OCI-M2 (cell line): ENCODE data around the gene DPYSL4.

Source experiments
- DNase-seq: peaks from one replicate; lab custom pipeline; 2025; ENCODE audit not compliant: unreplicated experiment; lab: John Stamatoyannopoulos, UW

DPYSL4 gene

DNA sequence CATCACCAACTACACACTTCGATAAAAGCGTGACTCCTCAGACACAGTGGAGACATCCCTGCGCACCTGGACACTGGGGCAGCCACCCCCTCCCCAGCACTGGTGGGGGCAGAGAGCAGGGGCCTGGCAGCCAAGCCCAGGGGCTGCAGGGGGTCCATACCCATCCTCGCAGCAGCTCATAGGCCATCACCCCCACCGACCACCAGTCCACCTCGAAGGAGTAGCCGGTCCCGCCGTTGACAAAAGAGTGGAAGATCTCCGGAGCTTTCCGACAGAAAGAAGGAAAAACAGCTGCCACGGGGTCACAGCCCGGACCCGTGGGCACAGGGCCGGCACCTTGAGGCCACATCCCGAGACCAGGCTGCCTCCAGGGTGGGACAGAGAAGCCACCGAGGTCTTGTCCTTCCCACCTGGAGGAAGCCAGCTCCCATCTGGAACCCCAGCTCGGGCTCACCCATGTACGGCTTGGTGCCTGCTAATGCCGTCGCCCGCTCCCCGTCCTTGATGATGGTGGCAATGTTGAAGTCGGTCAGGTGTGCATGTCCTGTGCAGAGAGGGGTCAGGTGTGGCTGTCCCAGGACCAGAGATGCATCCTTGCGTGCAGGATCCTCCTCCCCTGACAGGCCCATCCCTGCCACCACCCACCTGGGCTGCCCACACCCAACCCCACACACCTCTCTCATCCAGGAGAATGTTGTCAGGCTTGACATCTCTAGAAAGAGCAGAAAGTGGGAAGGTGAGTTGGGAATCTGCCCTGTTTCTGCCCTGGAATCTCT lies 38.5 kb downstream of the DPYSL4 start:
- no peak for DNase-seq

- no peak for DNase-seq
Measured at GRCh38 chr10:132225849-132226205, 39.1 kb downstream of the DPYSL4 start.

GRCh38 chr10:132226586-132227405 lies 40.0 kb downstream of the DPYSL4 start:
- no peak for DNase-seq

GRCh38 chr10:132227851-132228390 lies 41.2 kb downstream of the DPYSL4 start:
- DNase-seq, result no peak

DNA sequence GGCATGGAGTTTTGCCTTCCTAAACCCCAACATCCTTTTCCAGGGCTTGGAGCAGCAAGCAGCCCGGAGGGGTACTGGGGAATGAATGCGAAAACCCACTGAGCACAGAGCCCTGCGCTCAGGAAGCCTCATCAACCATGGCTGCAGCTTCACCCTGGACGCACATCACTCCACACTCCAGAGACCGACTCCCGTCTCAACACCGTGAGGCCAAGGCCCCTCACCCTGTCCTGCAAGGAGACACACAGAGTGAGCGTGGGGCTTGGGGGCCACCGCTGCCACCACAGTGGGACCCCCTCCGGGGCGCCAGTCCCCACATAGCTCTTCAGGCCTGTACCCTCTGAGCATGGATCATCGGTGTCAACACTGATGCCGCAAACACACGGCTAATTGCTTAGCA lies 41.9 kb downstream of the DPYSL4 start:
- no peak for DNase-seq

DNA sequence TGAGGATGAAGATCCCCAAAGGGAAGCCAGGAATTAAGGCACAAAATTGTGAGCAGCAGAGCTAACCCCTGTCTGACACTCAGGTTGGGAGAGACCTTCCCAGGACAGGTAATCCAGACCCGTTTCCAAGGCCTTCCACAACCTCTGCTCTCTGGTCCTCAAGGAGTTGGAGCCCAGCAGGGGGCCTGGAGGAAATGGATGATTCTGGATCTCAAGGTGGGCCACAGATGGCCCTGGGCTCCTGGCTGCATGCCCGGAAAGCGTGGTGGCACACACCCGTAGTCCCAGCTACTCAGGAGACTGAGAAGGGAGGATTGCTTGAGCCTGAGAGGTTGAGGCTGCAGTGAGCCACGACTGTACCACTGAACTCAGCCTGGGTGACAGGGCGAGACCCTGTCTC lies 42.3 kb downstream of the DPYSL4 start:
- DNase-seq, result no peak

- no peak for DNase-seq
Measured at GRCh38 chr10:132229834-132230556, 43.2 kb downstream of the DPYSL4 start.

DNA sequence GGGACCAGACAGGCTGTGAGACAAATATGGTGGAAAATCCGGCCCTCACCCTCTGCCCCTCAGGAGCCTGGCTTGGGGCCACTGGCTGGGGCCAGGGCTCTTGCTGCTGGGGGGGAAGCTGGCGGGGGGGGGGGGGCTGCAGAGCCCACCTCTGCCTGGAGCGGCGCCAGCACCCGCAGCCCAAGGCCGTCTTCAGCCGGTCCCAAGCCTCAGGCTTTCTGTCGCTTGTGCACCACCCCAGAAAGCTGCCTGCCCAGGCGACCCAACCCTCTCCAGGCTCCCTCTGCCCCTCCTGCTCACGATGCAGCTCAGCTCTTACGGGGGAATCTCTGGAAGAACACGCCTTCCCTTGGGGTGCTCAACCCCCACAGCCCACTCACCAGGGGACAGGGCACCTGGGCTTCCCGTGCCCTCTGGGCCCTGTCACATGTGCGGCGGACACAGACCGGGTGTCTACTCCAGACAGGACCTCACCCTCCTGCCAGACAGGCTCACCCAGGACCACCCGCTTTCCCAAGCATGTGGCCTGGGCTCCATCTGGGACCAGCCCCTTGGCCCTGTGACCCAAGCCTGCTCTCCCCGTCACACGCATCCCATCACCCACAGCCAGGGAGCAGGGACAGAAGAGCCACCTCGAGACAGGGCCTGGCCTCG lies 43.9 kb downstream of the DPYSL4 start:
- no peak for DNase-seq

- no peak for DNase-seq
Measured at GRCh38 chr10:132231656-132232022, 44.9 kb downstream of the DPYSL4 start.

DNA sequence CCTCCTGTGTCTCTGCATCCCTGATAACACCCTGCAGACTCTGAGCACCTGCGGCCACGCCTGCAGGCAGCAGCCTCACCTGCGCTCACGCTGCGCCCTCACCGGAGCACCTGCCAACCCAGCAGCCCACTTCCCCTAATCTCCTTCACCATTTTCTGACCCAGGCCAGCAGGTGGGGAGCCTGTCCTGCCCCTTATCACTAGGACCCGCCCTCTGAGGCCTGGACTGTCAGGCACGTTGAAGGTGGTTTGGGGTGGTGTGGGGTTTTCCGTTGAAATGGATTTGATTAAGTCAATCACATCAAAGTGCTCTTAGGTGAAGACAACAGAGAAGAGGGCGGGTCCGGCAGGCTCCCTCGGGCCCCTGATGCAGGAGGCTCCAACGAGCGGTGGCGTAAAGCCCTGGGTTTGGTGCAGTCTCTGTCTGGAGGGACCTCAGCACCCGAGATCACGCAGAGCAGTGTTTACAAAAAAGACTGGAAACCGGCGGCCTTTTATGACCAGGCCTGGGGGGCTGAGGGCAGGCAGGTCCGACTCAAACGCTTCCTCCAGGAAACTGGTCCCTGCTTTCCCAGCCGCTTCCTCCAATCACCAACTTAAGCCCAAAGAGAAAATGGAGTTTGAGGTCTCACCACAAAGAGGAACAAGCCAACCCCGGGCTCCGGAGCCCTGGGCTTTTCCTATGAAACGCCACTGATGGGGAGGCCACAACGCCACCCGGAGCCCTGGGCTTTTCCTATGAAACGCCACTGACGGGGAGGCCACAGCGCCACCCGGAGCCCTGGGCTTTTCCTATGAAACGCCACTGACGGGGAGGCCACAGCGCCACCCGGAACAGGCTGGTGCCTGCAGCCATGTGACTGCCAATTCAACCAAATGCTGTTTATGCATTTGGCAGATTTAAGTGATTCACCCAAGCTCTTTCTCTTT lies 45.5 kb downstream of the DPYSL4 start:
- no peak for DNase-seq

DNA sequence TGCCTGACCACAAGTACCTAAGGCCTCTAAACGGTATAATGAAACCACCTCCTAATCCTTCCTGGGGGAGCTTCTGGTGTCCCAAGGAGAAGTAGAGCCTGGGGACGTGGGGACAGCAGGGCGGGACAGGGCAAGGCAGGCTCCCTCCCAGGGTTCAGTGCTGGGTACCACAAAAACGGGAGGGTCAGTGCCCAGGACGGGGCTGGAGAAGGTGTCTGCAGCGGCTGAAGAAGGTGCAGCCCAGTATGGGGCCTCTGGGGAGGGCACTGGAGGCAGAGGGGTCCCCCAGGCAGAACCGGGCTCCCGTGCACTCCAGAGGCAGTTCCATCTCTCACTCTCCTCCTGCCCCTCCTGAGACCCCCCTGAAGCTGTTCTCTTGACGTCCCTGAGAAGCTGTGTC lies 46.2 kb downstream of the DPYSL4 start:
- DNase-seq, result no peak

- no peak for DNase-seq
Measured at GRCh38 chr10:132233501-132234085, 46.8 kb downstream of the DPYSL4 start.

- no peak for DNase-seq
Measured at GRCh38 chr10:132234860-132235259, 48.1 kb downstream of the DPYSL4 start.

DNA sequence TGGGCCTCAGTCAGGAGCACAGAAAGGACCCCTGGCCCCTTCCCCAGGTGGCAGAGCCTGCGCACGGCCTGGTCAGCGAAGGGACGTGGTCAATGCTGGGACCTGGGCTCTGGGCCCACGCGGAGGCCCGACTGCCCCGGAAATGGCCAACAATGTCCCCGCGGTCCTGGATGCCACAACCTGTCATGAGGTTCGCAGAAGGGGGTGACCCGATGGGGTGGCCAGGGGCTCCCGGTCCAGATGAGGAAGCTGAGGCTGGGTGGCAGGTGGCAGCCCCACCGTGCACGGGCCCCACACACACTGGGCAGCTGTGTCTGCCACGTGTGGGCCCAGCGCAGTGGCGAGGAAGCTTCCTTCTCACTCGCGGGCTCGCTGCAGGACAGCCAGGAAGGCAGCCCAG lies 49.4 kb downstream of the DPYSL4 start:
- no peak for DNase-seq

GRCh38 chr10:132236881-132237280 lies 50.1 kb downstream of the DPYSL4 start:
- no peak for DNase-seq

DNA sequence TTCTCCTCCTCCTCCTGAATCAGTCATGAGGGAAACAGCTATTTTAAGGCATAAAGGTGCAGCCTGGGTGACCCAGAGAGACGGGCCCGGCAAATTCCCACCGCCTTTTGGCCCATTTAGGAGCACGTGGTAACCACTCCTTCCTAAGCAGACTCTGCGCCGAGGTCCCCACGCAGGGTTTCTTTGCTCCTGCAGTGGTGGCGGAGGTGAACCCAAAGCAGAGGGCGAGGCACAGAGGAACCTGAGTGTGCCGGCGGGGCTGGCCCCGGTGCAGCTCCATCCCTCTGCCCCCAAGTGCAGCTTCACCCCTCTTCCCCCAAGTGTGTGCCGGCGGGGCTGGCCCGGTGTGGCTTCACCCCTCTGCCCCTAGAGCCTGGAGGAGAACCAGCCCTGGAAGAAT lies 50.6 kb downstream of the DPYSL4 start:
- no peak for DNase-seq

- no peak for DNase-seq
Measured at GRCh38 chr10:132237871-132238270, 51.1 kb downstream of the DPYSL4 start.

- DNase-seq, result no peak
Measured at GRCh38 chr10:132238371-132239125, 51.8 kb downstream of the DPYSL4 start.
